IMR-90 (cell line): ENCODE measurements around the gene SYTL2.

ENCODE experiments used
- BHLHE40 ChIP-seq: fragments of 150-350 bp; IDR thresholded peaks from 2 replicates; pipeline ENCODE4 v1.6.1; 2016; ENCODE audit warnings: mild to moderate bottlenecking, low read depth, low read length
- CEBPB ChIP-seq: IDR thresholded peaks from 2 replicates; pipeline ENCODE4 v1.6.1; 2012; ENCODE audit warnings: low read depth, low read length, improper control_type of control experiment
- CTCF ChIP-seq: conservative IDR thresholded peaks from 2 replicates; pipeline ENCODE4 v1.5.1; 2012; ENCODE audit warnings: mild to moderate bottlenecking, low read depth, low read length, improper control_type of control experiment
- ELK1 ChIP-seq: fragments of 150-350 bp; IDR thresholded peaks from 2 replicates; pipeline ENCODE4 v1.6.1; 2016; ENCODE audit warnings: low read depth, mild to moderate bottlenecking, low read length, moderate library complexity, borderline replicate concordance
- MAFK ChIP-seq: IDR thresholded peaks from 2 replicates; pipeline ENCODE4 v1.6.1; 2012; ENCODE audit warnings: low read depth, low read length, improper control_type of control experiment
- MAZ ChIP-seq: IDR thresholded peaks from 2 replicates; pipeline ENCODE4 v1.6.1; 2012; ENCODE audit warnings: low read depth, mild to moderate bottlenecking, low read length, improper control_type of control experiment, moderate library complexity, borderline replicate concordance
- MXI1 ChIP-seq: IDR thresholded peaks from 2 replicates; pipeline ENCODE4 v1.6.1; 2012; ENCODE audit warnings: low read depth, mild to moderate bottlenecking, low read length, moderate library complexity, borderline replicate concordance
- POLR2A ChIP-seq: IDR thresholded peaks from 2 replicates; pipeline ENCODE4 v1.6.1; 2012; ENCODE audit warnings: mild to moderate bottlenecking, low read depth, low read length
- RAD21 ChIP-seq: IDR thresholded peaks from 2 replicates; pipeline ENCODE4 v1.6.1; 2012; ENCODE audit warnings: low read length, improper control_type of control experiment
- RCOR1 ChIP-seq: IDR thresholded peaks from 2 replicates; pipeline ENCODE4 v1.6.1; 2012; ENCODE audit warnings: mild to moderate bottlenecking, low read length, improper control_type of control experiment; ENCODE audit not compliant: insufficient replicate concordance
- RFX5 ChIP-seq: IDR thresholded peaks from 2 replicates; pipeline ENCODE4 v1.8.0; 2012; ENCODE audit warnings: low read depth, mild to moderate bottlenecking, low read length, moderate library complexity
- SMC3 ChIP-seq: fragments of 150-350 bp; IDR thresholded peaks from 2 replicates; pipeline ENCODE4 v1.6.1; 2016; ENCODE audit warnings: low read depth, mild to moderate bottlenecking, antibody characterized with exemption, low read length, moderate library complexity
- USF2 ChIP-seq: fragments of 150-350 bp; IDR thresholded peaks from 2 replicates; pipeline ENCODE4 v1.6.1; 2017; ENCODE audit warnings: mild to moderate bottlenecking, antibody characterized with exemption, low read length, low read depth

GRCh38 chr11:85717429-85717828 is 93.5 kb downstream of the SYTL2 start:
- TF ChIP-seq CTCF (no peak), RAD21 (no peak), MAZ (no peak), POLR2A (no peak), MXI1 (no peak), RCOR1 (no peak), RFX5 (no peak), BHLHE40 (no peak), ELK1 (no peak), CEBPB (no peak), MAFK (no peak), SMC3 (no peak), USF2 (no peak)
